HepG2 (cell line): ENCODE data around the gene BABAM1. TPM values are rescaled to one million over a fixed set of nuclear protein-coding genes. Genes with fewer than 3 reads are reported as not detected.

Source experiments
- EED ChIP-seq: sonication (generic); formaldehyde crosslinking; IDR thresholded peaks from 2 replicates; pipeline ENCODE4 v1.5.0; 2020; ENCODE audit warnings: mild to moderate bottlenecking, missing genetic modification reagents
- GTF2F1 ChIP-seq: fragments of 150-350 bp; IDR thresholded peaks from 2 replicates; pipeline ENCODE4 v1.6.1; 2014; ENCODE audit warnings: low read length
- HHEX ChIP-seq: IDR thresholded peaks from 2 replicates; pipeline ENCODE4 v1.6.1; 2016; ENCODE audit warnings: control low read depth
- KAT2B ChIP-seq: fragments of 150-350 bp; IDR thresholded peaks from 2 replicates; pipeline ENCODE4 v1.6.1; 2014; ENCODE audit warnings: low read depth, low read length, borderline replicate concordance
- KAT7 ChIP-seq: IDR thresholded peaks from 2 replicates; pipeline ENCODE4 v1.6.1; 2018; ENCODE audit warnings: borderline replicate concordance, missing compliant biosample characterization
- MTF1 ChIP-seq: sonication (generic); formaldehyde crosslinking; IDR thresholded peaks from 2 replicates; pipeline ENCODE4 v1.5.0; 2020; ENCODE audit warnings: missing genetic modification reagents
- NRL ChIP-seq: sonication (generic); formaldehyde crosslinking; IDR thresholded peaks from 2 replicates; pipeline ENCODE4 v1.5.0; 2020; ENCODE audit warnings: missing genetic modification reagents, mild to moderate bottlenecking, moderate library complexity, borderline replicate concordance
- PLRG1 ChIP-seq: fragments of 450-650 bp; conservative IDR thresholded peaks from 2 replicates; pipeline ENCODE4 v1.6.1; 2016
- PPARG ChIP-seq: conservative IDR thresholded peaks from 2 replicates; pipeline ENCODE4 v1.6.1; 2016; ENCODE audit warnings: missing biosample characterization, missing genetic modification reagents
- RXRA ChIP-seq: sonication (generic); formaldehyde crosslinking; IDR thresholded peaks from 2 replicates; pipeline ENCODE4 v1.5.1; 2020; ENCODE audit warnings: missing genetic modification reagents
- SMYD3 ChIP-seq: sonication (generic); formaldehyde crosslinking; IDR thresholded peaks from 2 replicates; pipeline ENCODE4 v1.8.1; 2023; ENCODE audit warnings: mild to moderate bottlenecking, missing genetic modification reagents
- SP140L ChIP-seq: sonication (generic); formaldehyde crosslinking; IDR thresholded peaks from 2 replicates; pipeline ENCODE4 v1.4.0; 2020; ENCODE audit warnings: missing genetic modification reagents, borderline replicate concordance
- ZNF205 ChIP-seq: IDR thresholded peaks from 2 replicates; pipeline ENCODE4 v1.6.1; 2018; ENCODE audit warnings: missing biosample characterization, missing genetic modification reagents
- ZNF446 ChIP-seq: sonication (generic); formaldehyde crosslinking; IDR thresholded peaks from 2 replicates; pipeline ENCODE4 v1.5.0; 2020; ENCODE audit warnings: mild to moderate bottlenecking, missing genetic modification reagents
- ZNF746 ChIP-seq: sonication (generic); formaldehyde crosslinking; IDR thresholded peaks from 2 replicates; pipeline ENCODE4 v1.8.0; 2022; ENCODE audit warnings: mild to moderate bottlenecking, missing genetic modification reagents
- ZNF782 ChIP-seq: sonication (generic); formaldehyde crosslinking; IDR thresholded peaks from 2 replicates; pipeline ENCODE4 v1.4.0; 2020; ENCODE audit warnings: missing genetic modification reagents, mild to moderate bottlenecking, borderline replicate concordance
- polyA plus RNA-seq, 8 experiments: library from polyadenylated mRNA; depleted of rRNA in 3 of 8; stranded (reverse) in 7 of 8; unstranded in 1 of 8; fragments of >200 nt; fragmentation: Illumina TruSeq in 4 of 8; extraction: Trizol in 4 of 8; gene quantifications; 2 replicates each; pipeline versions ENCODE4 v1.2.1 to v1.2.3, GENCODE V29; 2011 to 2016; ENCODE audit warnings: low read depth in 4 of 8, missing spikeins in 1 of 8, mixed read lengths in 1 of 8; ENCODE audit not compliant: insufficient read depth in 1 of 8
- total RNA-seq, 5 experiments: library from RNA; depleted of rRNA; stranded (reverse); fragments of >200 nt; fragmentation: Illumina TruSeq; extraction: Trizol; gene quantifications; 2 replicates each; pipeline ENCODE4 v1.2.3, GENCODE V29; 2016; ENCODE audit warnings: low read depth in 1 of 5
- TF ChIP-seq, protein P1 (sequence below): sonication (generic); formaldehyde crosslinking; IDR thresholded peaks from 2 replicates; pipeline ENCODE4 v1.4.0; 2020; ENCODE audit warnings: missing genetic modification reagents
- TF ChIP-seq, protein P2 (sequence below): sonication (generic); formaldehyde crosslinking; IDR thresholded peaks from 2 replicates; pipeline ENCODE4 v1.5.0; 2020; ENCODE audit warnings: missing genetic modification reagents, mild to moderate bottlenecking, borderline replicate concordance
- TF ChIP-seq, protein P3 (sequence below): sonication (generic); formaldehyde crosslinking; IDR thresholded peaks from 2 replicates; pipeline ENCODE4 v1.5.0; 2020; ENCODE audit warnings: missing genetic modification reagents
- TF ChIP-seq, protein P4 (sequence below): sonication (generic); formaldehyde crosslinking; conservative IDR thresholded peaks from 2 replicates; pipeline ENCODE4 v1.4.0; 2020; ENCODE audit warnings: missing genetic modification reagents
- TF ChIP-seq, protein P5 (sequence below): sonication (generic); formaldehyde crosslinking; IDR thresholded peaks from 2 replicates; pipeline ENCODE4 v1.4.0; 2020; ENCODE audit warnings: mild to moderate bottlenecking, missing genetic modification reagents
- TF ChIP-seq, protein P6 (sequence below): sonication (generic); formaldehyde crosslinking; IDR thresholded peaks from 2 replicates; pipeline ENCODE4 v1.4.0; 2020; ENCODE audit warnings: missing genetic modification reagents

BABAM1 gene
- total and polyA plus RNA-seq, 2 of the 13 experiments (the other 11 are each of a cell fraction or from before 2014, with no cell fraction given): 70.0 to 82.0 TPM

DNA sequence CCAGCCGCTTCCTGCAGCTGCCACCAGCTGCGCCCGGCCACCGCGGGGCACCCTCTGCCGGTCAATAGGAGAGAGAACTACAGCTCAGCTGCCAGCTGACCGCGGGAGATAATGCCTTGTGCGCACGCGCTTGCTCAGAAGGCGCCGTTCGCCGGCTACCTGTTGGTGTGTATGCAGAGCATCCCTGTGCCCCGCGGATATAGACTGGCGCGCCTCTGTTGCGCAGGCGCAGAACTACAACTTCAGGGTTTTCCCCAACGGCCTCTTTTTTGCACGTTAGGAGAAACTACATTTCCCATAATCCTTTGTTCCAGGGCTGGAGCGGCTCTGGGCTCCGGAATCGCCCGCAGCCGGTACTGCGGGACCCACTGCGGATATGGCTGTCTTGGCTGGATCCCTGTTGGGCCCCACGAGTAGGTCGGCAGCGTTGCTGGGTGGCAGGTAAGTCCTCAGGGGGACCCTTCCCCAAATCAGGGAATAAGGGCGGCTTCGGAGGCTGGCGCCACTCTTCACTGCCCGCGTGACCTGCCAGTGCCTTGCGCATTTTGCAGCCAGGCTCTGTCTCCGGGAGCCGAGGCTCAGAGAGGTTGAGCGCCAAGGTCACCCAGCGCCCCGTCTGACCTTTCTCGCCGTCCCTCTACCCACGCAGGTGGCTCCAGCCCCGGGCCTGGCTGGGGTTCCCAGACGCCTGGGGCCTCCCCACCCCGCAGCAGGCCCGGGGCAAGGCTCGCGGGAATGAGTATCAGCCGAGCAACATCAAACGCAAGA, 38.5 kb downstream of the BABAM1 start, which contains the start of gene MRPL34 (continued):
- TF ChIP-seq GTF2F1 (no peak), ZNF746 (CRISPR knock-in tag) (no peak), EED (CRISPR knock-in tag) (no peak), KAT2B (no peak), HHEX (no peak), ZNF782 (peak; percentile 58; the same call in 1 of the 2 replicates), MTF1 (CRISPR knock-in tag) (peak; percentile 37; the same call in 1 of the 2 replicates), NRL (CRISPR knock-in tag) (peak; percentile 90; the same call in 1 of the 2 replicates), KAT7 (CRISPR knock-in tag) (peak; percentile 90; the same call in 1 of the 2 replicates), ZNF446 (CRISPR knock-in tag) (0 out of 2 replicates have a peak, but pooled peaks have one; percentile 7), PLRG1 (no peak), PPARG (CRISPR knock-in tag) (no peak), SMYD3 (no peak), ZNF205 (CRISPR knock-in tag) (no peak), SP140L (no peak), RXRA (CRISPR knock-in tag) (peak; percentile 25; the same call in 1 of the 2 replicates)
- TF ChIP-seq, protein P1, sequence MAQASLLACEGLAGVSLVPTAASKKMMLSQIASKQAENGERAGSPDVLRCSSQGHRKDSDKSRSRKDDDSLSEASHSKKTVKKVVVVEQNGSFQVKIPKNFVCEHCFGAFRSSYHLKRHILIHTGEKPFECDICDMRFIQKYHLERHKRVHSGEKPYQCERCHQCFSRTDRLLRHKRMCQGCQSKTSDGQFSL: peak; percentile 50; the same call in 1 of the 2 replicates
- TF ChIP-seq, protein P2, sequence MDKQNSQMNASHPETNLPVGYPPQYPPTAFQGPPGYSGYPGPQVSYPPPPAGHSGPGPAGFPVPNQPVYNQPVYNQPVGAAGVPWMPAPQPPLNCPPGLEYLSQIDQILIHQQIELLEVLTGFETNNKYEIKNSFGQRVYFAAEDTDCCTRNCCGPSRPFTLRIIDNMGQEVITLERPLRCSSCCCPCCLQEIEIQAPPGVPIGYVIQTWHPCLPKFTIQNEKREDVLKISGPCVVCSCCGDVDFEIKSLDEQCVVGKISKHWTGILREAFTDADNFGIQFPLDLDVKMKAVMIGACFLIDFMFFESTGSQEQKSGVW (CRISPR knock-in tag): no peak
- TF ChIP-seq, protein P3, sequence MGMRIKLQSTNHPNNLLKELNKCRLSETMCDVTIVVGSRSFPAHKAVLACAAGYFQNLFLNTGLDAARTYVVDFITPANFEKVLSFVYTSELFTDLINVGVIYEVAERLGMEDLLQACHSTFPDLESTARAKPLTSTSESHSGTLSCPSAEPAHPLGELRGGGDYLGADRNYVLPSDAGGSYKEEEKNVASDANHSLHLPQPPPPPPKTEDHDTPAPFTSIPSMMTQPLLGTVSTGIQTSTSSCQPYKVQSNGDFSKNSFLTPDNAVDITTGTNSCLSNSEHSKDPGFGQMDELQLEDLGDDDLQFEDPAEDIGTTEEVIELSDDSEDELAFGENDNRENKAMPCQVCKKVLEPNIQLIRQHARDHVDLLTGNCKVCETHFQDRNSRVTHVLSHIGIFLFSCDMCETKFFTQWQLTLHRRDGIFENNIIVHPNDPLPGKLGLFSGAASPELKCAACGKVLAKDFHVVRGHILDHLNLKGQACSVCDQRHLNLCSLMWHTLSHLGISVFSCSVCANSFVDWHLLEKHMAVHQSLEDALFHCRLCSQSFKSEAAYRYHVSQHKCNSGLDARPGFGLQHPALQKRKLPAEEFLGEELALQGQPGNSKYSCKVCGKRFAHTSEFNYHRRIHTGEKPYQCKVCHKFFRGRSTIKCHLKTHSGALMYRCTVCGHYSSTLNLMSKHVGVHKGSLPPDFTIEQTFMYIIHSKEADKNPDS: peak; percentile 57; the same call in 1 of the 2 replicates
- TF ChIP-seq, protein P4, sequence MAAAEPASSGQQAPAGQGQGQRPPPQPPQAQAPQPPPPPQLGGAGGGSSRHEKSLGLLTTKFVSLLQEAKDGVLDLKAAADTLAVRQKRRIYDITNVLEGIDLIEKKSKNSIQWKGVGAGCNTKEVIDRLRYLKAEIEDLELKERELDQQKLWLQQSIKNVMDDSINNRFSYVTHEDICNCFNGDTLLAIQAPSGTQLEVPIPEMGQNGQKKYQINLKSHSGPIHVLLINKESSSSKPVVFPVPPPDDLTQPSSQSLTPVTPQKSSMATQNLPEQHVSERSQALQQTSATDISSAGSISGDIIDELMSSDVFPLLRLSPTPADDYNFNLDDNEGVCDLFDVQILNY (CRISPR knock-in tag): peak; percentile 43; the same call in 1 of the 2 replicates
- TF ChIP-seq, protein P5, sequence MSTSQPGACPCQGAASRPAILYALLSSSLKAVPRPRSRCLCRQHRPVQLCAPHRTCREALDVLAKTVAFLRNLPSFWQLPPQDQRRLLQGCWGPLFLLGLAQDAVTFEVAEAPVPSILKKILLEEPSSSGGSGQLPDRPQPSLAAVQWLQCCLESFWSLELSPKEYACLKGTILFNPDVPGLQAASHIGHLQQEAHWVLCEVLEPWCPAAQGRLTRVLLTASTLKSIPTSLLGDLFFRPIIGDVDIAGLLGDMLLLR (CRISPR knock-in tag): no peak
- TF ChIP-seq, protein P6, sequence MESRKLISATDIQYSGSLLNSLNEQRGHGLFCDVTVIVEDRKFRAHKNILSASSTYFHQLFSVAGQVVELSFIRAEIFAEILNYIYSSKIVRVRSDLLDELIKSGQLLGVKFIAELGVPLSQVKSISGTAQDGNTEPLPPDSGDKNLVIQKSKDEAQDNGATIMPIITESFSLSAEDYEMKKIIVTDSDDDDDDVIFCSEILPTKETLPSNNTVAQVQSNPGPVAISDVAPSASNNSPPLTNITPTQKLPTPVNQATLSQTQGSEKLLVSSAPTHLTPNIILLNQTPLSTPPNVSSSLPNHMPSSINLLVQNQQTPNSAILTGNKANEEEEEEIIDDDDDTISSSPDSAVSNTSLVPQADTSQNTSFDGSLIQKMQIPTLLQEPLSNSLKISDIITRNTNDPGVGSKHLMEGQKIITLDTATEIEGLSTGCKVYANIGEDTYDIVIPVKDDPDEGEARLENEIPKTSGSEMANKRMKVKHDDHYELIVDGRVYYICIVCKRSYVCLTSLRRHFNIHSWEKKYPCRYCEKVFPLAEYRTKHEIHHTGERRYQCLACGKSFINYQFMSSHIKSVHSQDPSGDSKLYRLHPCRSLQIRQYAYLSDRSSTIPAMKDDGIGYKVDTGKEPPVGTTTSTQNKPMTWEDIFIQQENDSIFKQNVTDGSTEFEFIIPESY (CRISPR knock-in tag): peak; percentile 55
